GM19455 (cell line): Measurements from ENCODE around the gene RBKS.
"Not testable (repeated sequence)": the region's sequence is repeated elsewhere in the genome, so short reads cannot be mapped to it uniquely, and the experiment has no call there.

ENCODE experiments used
- ATAC-seq: cut with Tn5 transposase; IDR thresholded peaks from one replicate; pipeline ENCODE4 v1.9.1; 2021; ENCODE audit not compliant: unreplicated experiment

Gene RBKS

DNA sequence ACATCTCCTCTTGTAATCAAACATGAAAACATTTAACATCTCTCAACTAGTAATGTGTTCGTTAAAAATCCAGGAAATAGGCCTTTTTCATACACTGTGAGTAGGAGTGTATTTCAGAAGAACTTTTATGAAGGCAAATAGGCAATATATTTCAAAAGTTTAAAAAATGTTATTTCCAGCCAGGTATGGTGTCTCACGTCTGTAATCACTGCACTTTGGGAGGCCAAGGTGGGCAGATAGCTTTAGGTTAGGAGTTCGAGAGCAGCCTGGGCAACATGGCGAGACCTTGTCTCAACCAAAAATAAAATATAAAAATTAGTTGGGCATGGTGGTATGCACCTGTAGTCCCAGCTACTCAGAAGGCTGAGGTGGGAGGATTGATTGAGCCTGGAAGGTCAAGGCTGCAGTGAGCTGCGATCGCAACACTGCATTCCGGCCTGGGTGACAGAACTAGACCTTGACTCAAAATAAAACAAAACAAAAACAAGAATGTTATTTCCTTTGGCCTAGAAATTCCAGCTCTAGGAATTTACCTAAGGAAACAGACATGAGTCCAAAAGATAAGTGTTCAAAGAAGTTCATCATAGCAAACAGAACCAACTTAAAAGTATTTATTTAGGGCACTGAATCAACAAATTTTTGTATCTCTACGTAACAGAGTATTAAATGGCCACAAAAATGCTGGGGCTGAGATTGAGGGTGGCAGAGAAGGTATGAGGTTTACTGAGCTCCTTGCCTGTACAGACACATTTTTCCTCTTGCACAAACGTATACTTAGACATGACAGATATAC is 14.9 kb downstream of the RBKS start:
- no peak for ATAC-seq

DNA sequence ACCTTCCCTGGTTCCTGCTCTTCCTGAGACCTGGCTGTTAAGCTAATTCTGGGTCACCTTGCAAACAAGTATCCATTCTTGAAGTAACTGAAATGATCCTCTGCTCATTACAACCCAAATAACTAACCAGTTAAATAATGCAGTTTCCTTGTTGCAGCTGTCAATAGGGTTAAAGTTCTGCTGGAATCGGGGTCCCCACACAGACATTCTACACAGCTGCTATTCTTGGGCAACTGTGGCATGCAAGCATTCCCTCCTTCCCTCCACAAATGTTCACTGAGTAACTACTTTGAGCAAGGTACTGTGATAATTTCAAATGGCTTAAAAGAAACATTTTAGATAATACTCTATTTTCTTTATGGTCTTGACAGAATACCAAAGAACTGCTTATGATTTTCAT is 17.1 kb downstream of the RBKS start:
- ATAC-seq = no peak

DNA sequence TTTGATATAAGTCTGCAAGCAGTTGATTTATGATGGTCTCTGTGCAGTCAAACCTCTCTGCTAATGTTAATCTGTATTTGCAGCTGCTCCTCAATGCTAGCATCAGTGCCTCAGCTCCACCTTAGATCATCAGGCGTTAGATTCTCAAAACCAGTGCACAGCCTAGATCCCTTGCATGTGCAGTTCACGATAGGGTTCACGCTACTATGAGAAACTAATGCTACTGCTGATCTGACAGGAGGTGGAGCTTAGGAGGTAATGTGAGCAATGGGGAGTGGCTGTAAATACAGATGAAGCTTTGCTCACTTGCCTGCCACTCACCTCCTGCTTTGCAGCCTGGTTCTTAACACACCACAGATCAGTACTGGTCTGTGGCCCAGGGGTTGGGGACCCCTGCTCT is 18.4 kb downstream of the RBKS start:
- ATAC-seq = no peak

DNA sequence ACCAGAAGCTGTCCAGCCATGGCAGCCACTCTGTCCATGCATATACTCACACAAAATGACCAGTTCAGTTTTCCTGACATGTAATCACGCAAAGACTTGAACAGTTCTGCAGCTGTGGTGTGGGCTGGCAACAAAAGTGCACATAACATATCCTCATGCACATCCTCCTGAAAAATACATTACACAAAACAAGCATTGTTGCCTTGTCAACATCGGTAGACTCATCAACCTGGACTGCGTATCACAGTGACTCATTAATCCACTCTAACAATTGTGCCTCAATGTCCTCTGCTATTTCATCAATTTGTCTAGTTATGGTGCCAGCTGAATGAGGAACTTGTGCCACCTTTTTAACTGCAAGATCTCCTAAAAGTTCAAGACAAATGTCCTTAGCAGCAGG is 19.5 kb downstream of the RBKS start:
- no peak for ATAC-seq

DNA sequence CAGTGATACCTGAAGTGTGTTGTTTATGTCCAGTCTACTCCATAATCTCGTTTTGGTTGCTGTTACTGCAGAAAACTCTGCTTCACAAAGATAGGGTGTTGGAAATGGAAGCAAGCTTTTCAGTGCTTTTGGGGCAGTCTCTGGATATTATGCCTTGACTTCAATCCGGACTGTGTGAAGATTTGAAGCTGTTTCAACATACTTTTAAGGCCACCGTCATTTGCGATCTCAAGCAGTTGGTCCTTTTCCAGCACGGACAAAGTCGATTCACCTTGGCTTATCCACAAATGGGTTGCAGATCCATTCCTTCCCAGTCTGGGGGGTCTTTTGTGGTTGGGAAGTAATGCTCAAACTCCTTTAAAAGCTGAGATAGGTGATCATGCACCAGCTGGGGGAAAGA is 20.4 kb downstream of the RBKS start:
- ATAC-seq = no peak

DNA sequence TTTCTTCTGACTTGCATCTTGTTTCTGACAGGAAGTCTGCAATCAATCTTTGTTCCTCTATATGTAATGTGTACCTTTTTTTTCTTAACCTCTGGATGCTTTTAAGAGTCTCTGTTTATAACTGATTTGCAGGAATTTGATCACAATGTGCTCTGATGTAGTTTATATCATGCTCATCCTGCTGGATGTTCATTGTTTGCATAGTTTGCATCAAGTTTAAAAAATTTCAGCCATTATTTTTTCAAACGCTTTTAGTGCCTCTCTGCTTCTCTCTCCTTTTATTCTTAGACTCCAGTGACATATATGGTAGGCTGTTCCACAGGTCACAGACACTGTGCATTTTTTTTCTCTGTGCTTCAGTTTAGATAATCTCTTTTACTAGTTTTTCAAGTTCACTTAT is 23.9 kb downstream of the RBKS start:
- no peak for ATAC-seq

DNA sequence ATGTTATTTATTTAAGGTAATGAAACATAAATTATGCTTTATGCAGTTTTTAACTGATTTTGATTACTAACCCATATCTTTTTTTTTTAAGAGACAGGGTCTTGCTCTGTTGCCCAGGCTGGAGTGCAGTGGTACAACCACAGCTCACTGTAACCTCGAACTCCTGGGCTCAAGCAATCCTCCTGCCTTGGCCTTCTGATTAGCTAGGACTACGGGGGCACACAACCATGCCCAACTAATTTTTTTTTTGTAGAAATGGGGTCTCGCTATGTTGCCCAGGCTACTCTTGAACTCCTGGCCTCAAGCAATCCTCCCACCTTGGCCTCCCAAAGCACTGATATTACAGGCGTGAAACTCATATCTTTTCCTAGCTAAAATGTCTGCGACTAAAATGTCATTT is 26.2 kb downstream of the RBKS start:
- ATAC-seq = not testable (repeated sequence)

DNA sequence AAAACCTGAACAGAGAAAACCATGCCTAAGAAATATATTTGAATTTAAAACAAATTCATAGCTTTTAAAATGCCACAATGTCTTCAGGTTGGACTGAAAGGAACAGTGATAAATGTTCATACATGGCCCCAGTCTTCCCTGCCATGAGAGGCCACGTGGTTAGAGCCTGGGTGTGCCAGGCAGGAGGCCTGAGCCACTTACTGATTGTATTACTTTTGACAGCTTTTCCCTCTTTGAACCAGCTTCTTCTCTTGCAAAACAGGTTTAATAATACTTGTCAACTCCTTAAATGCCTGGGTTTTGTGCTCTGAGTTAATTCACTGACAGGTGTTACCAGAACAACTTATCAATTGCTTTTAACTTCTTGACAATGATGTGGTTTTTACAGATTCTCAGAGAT is 27.0 kb downstream of the RBKS start:
- no peak for ATAC-seq

DNA sequence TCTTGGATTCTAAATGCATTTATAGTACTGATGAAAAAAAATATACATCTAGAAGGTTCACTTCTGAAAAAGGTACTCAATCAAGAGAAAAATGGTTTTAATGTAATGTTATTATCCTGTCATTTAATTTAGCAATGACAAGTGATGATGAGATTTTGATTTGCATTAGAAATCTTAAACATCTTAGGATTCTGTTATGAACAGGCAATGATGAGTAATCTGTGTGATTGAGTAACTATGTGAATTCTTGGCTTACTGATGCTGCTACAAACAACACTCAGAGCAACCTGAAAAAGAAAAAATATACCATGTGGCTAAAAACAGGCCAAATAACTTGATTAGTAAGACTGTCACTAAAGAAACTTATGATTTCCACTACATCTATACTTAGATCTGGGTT is 30.1 kb downstream of the RBKS start:
- ATAC-seq = no peak

DNA sequence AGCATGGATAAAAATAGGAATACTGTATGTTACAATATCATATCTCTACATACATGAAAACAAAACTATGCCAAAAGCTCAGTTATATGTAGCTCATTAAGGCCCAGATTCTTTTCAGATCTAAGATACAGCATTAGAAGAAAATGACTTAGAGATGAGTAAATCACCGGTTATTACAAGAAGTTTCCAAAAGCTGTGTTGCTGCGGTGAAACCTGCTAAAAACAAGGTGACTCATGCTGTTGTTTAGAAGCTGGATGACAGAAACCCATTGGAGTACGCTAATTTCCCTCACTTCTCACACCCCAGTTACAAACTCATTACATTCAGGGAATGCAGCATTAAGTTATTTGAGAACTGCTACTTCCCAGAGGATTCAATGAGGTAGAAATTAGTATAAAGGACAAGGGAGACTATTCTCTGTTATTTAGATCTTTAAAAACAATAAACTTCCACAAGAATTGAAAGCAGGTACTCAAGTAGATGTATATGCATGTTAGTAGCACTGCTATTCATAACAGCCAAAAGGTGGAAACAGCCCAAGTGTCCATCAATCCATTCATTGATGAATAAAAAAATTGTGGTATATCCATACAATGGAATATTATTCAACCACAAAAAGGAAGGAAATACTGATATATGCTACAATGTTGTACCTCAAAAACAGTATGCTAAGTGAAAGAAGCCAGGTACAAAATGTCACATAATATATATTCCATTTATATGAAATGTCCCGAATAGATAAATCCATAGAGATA is 32.6 kb downstream of the RBKS start:
- ATAC-seq = no peak

DNA sequence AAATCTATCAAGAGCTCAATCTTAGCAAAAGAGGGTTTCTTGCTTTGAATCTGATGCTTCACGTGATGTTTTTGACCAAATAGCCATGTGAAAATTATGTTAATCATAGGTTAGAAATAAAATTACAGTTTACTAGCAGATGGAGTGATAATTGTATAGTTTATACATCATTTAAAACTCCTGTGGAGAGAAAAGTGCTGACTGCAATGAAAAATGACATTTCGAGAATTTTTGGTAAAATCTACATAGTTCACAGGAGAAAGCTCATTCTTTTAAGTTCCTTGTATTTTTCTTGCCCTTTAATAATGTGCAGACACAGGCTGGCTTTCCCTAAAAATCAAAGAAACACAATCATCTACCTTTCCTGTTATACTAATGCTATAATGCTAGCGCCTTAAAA is 33.2 kb downstream of the RBKS start:
- no peak for ATAC-seq

DNA sequence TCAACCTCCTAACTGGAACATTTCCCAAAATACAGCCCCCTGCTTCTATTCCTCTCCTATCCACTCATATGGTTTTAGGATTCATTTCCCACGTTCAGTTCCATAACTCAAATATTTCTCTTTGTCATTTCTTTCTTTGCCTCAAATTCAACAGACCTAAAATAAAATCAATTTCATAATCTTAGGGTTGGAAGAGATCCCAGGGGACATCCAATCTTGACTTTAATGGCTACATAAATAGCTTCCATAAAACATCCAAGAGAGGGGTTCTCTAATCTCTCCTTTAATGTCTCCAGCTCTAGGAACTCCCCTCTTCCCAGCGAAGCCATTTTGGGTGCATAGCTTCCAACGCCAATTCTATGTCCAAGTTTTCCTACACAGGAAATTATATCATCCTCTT is 33.8 kb downstream of the RBKS start:
- no peak for ATAC-seq

DNA sequence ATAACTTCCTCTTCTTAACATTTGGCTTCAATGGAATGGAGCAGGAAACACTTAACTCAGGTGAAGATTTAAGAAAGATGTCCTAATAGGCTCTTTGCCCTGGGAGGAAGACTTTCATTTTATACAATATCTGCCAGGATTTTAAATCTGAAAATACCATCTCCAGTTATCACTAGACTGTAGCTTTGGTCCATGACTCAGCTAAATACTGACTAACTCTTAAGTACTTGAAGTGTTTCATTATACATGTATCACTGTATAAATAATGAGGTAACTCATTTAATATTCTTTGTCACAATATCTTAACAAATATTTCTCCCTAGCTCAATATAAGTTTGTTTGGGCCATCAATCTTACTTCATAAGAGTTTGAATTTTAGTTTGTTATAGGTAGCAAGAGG is 34.7 kb downstream of the RBKS start:
- no peak for ATAC-seq

DNA sequence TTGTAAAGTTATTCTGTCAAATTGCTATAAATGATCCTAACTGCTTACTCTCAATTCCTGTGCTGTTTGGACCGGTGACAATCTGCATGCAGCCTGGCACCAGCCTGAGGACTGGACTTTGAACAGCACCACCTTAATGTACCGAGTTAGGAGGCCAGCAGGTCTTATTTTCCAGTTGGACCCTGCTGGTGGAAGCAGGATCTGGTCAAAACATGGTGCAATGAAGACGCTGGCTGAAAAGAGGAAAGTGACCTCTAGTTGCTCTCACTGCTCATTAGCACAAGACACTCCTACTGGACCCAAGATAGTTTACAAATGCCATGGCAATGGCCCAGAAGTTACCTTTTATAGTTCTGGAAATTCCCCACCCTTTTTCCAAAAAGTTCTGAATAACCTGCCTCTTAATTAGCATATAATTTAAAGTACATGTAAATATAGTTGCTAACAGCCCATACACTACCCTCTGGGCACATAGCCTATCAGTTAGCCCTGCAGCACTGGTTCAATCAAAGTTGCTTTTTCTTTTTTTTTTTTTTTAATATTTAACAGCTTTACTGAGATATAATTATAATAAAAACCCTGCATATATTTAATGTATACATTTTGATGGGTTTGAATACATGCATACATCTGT is 35.8 kb downstream of the RBKS start:
- ATAC-seq = no peak

DNA sequence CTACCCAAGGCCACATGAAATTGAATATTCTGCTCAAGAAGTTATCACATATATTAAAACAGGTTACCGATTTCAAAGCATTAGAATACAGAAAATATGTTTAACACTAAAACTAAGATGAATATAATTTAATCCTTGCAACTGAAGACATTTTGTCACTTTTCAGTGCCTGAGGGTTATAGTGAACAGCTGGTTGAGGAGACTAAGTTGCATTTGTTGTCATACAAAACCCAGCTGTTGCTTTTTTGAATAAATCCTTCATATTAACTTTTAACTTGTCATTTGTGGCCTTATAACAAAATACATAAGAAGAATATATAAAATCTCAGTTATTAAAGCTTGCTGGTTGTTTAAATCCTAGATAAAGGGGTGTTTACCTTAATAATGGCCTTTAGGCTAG is 37.5 kb downstream of the RBKS start:
- ATAC-seq = no peak

DNA sequence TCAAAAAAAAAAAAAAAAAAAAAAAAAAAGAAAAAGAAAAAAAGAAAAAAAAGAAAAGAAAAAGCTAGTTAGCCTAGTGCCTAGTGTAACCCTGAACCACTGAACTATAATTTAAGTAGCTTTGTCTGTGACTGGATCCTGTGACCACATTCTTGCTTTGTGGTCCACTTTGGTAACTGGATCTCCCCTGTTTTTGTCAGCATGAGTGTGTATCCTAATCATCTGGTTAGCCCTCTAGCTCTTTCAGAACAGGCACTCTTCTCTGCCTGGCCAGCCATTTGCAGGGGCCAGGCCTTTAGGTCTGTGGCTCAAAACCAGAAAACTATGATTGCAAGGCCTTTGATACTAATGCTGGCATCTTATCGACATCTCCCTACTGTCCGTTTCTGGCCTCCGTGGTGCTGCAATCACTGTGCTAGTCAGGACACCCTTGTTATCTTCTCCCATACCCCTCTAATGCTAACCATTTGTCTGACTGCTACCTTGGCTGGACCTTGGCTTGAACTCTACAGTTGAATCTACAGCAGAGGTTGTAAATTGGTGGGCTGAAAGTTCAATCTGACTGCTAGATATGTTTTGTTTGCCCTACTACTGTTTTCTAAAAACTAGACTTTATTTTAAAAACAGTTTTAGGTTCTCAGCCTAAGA is 40.5 kb downstream of the RBKS start:
- ATAC-seq = no peak

DNA sequence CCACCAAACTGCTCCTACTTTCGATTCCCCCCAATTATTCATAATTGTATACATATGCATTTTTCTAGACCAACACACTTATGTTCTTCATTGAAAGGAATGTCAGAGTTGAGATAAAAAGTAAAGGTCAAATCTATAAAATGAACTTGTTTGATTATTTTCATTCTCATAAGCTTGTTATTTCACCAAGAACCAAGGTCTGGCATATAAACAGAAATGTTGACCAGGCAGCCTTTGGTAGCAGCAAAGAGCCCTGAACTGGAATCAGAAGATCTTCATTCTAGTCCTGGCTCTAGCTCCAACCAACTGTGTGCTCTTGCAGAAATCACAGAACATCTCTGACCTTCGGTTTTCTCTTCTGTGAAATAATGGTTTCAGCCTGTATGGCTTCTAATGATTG is 42.9 kb downstream of the RBKS start:
- no peak for ATAC-seq

DNA sequence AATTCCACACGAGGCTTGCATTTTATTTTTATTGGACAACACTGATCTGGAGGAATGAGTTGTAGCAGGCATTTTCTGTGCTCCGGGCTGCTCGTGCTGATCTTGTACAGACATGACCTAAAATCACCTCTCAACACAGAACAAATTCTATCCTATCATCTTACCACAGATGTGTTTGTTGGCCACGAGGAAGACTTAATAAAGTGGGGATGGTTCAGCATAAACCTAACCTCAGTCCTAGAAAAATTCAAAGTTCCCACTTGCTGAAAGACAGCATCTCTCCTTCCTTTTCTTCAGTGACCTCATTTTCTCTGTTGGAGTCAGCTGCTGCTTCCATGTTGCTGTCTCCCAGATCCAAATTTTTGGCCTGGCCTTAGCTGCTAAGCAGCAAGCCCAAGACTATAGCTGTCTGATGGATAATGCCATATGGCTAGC is 45.3 kb downstream of the RBKS start:
- no peak for ATAC-seq

DNA sequence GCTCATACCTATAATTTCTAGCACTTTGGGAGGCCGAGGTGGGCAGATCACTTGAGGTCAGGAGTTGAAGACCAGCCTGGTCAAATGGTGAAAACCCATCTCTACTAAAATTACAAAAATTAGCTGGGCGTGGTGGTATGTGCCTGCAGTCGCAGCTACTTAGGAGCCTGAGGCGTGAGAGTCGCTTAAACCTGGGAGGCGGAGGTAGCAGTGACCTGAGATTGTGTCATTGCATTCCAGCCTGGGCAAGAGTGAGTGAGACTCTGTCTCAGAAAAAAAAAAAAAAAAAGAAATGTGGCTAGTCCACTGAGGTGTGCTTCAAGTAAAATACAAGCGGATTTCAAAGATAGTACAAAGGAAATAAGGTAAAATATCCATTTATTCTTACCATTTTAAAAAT is 46.2 kb downstream of the RBKS start:
- ATAC-seq = no peak

DNA sequence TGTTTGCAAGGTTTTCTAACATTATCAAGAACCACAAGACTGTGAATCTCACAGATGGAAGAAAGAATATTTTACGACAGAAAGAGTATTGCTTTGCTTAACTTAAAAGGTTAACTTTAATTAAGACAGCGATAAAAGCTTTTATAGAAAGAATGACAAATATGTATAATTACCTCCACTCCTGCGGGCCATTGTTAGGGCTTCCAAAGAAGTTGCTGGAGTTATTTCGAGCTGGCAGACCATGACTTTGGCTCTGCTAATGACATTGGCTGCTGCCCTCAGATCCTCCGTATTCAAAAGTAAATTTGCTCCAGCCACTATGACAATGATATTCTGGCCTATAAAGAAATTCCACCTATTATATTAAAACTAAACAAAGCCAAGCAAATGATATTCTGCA is 47.3 kb downstream of the RBKS start:
- ATAC-seq = no peak

DNA sequence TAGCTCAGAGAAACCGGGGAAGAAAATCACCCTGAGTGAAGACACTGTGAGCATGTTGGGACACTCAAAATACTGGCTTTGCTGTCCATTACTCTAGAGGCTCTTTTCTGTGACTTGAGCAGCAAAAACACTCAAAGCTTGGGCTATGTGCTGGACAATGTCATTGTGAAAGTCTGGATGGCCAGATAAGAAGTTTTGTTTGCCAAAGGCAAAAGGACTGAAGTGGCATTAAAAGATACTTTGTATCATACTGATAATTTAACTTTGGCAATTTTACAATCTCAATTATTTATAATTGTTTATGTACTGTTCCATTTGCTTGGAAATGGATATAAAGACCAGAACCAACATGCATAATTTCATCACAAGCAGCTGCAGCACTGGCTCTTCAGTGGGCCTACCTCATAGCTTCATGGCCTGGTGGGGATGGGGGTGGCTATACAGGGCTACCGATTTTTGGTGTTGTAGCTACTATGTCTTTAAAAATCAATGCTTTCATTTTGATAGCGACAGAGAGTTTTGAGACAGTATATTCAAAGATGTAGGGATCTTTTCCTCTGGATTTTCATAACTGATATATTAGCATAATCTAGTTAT is 51.1 kb downstream of the RBKS start:
- ATAC-seq = no peak
